Stimulated activated CD4-positive, alpha-beta T cell treated with anti-CD3 and anti-CD28 coated beads, Interleukin-1b, Interleukin-23, amount 100 ng/mL, for 24 hours (primary cell): Measurements from ENCODE around the gene C10orf90.

Experiments
- DNase-seq, 4 experiments: peaks; one replicate each; pipeline ENCODE4 v3.0.0-alpha.2; 2020; ENCODE audit warnings: low read depth in 4 of 4, low spot score in 1 of 4

C10orf90 gene

GRCh38 chr10:126432507-126432906, 238.0 kb downstream of the C10orf90 start:
- no peak for DNase-seq

DNA sequence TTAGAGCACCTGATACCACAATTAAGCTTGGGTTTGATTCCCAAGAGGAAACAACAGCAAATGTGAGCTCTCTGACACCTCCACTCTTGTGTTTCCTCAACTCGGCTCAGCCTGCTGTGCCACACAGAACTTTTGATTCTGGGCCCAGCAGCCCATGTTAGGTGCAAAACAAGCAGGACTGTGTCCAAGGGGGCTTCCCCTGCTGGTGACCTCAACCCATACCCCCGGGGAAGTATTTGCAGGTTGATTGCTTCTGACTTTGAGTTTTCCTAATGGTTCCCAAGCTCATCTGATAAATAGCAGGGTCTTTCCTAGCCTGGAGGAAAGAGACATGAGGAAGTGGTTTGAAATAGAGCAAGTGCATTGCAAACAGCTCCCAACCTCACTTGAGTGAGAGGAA, 238.7 kb downstream of the C10orf90 start:
- DNase-seq, result no peak

DNA sequence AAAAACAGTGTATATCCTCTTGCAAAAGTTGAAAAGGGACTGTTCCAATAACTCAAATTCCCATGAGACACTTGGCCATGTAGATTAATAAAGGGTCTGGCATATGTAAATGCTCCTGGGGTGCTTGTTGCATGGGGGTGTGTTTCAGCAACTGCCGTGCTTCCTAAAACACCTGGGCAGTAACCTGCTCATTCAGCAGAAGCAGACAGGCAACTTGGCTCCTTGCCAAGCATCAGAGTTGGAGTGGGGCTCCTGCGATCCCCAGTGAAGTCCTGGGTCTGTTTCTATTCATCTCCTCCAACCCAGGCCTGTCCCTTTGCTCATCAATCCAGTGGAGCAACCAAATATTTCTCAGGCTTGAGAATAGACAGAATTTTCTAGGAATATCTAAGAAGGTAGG, 240.0 kb downstream of the C10orf90 start:
- DNase-seq, result no peak

DNA sequence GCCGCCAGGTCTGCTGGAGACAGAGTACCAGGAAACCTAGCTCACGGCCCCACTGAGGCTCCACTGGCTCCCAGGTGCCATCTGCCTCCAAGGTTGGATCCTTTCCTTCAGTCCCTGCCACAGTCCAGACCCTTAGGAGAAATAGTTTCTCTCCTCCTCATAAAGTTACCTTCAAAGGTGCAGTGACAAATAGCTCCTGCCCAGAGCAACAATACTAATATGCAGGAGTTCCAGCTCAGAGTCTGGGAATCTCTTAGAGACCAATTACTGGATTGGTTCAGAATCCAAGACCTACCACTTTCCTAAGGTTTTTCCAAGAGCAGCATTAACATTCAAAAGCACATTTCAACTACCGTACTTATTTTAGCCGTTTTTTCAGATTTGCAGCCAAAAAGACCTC, 241.2 kb downstream of the C10orf90 start:
- DNase-seq, result no peak

GRCh38 chr10:126425489-126426065, 244.9 kb downstream of the C10orf90 start:
- DNase-seq, result no peak

DNA sequence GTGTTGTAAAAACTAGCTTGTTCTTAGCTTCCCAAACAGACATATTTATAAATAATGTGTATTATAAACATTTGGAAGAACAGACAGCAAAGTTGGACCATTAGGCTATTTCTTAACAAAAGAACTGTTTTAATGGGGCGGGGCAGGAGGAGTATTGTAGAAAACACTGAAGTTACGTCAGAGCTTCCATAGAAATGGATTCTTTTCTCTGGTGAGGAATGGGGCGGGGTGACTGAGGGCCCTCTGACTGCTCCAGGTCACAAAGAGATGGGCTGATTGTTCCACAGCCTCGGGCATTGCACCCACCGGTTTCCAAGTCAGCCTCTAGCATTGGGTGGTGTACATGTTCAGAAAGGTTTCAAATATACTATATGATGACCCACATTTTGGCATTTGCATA, 245.5 kb downstream of the C10orf90 start:
- DNase-seq, result no peak

GRCh38 chr10:126423732-126424491, 246.6 kb downstream of the C10orf90 start:
- no peak for DNase-seq

DNA sequence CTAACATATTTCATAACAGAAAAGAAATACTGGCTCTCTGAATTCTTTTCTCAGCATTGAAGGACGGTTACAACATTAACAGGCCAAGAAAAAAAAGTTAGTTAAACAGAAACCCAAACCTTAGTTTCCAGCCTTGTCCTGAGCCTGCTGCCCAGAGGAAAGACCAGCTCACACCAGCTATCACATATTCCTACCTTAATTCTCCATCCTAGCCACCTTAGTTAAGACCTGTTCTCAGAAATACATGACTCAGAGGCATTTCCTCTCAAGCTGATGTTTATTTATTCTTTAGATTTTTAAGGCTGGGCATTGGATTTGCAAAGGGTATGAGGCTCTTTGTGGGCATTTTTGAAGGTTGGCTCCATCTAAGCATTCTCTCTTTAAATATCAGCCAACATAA, 247.9 kb downstream of the C10orf90 start:
- no peak for DNase-seq

DNA sequence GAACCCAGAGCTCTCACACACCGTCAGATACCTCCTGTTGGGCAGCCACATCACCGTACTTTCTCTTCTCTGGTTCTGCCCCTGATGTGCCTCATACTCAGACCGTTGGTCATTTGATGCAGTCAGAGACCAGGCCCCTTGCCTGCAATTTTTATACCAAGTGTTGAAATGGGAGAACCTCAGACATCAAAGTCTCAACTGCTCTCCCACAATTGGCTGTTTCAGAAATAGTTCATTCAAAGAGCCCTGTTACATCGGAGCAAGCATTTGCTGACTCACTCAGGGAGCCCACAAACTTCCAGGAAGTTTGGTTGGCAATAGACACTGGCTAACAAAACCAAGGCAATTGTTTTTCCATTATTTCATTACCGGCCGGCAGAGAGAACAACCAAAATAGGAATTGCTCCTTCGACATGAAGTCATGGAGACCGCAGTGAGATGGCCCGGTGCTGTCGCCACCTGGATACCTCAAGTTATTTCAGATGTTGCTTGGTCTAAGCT, 248.7 kb downstream of the C10orf90 start:
- DNase-seq, result no peak

- no peak for DNase-seq
Observed at GRCh38 chr10:126420567-126421300, 249.8 kb downstream of the C10orf90 start.

DNA sequence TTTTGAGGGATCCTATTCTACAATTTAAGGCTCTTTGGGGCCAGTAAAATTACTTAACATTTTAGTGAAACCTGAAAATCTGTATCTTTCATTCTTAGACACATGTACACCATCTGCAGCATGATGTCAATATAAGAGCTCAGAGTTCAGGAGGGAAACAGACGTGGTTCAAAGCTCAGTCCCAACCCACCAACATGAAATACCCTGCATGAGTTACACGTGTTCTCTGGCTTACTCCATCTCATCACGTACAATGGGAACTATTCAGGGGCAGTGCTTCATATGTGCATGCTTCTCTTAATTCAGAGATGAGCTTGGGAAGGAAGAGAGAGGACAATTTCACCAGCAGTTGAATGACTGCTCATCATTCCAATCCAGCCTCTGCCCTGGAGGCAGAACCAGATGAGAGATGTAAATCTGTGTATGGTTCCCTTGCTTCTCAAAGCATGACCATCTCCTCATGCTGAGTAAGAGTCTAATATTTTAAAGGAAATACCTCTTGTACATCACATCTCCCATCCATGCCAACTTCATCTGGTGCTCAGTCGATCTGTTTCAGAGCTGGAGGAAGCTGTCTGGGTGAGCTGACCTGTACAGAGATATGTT, 253.2 kb downstream of the C10orf90 start:
- no peak for DNase-seq

GRCh38 chr10:126409821-126410220, 260.7 kb downstream of the C10orf90 start:
- no peak for DNase-seq

GRCh38 chr10:126408953-126409641, 261.4 kb downstream of the C10orf90 start:
- no peak for DNase-seq

DNA sequence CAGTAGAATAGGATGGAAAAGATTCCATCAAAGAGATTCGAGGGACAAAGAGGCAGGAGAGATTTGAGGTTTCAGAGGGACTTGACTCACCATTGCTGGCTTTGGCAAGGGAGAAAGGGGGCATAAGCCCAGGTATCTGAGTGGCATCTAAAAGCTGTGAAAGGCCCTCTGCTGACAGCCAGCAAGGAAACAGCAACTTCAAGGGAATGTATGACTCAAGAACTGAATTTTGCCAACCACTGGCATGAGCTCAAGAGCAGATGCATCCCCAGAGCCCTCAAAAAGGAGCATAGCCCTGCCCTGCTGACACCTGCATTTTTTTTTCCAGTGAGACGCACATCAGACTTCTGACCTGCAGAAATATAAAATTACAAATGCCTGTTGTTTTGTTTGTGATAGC, 262.7 kb downstream of the C10orf90 start:
- no peak for DNase-seq

- no peak for DNase-seq
Observed at GRCh38 chr10:126405239-126405775, 265.2 kb downstream of the C10orf90 start.

DNA sequence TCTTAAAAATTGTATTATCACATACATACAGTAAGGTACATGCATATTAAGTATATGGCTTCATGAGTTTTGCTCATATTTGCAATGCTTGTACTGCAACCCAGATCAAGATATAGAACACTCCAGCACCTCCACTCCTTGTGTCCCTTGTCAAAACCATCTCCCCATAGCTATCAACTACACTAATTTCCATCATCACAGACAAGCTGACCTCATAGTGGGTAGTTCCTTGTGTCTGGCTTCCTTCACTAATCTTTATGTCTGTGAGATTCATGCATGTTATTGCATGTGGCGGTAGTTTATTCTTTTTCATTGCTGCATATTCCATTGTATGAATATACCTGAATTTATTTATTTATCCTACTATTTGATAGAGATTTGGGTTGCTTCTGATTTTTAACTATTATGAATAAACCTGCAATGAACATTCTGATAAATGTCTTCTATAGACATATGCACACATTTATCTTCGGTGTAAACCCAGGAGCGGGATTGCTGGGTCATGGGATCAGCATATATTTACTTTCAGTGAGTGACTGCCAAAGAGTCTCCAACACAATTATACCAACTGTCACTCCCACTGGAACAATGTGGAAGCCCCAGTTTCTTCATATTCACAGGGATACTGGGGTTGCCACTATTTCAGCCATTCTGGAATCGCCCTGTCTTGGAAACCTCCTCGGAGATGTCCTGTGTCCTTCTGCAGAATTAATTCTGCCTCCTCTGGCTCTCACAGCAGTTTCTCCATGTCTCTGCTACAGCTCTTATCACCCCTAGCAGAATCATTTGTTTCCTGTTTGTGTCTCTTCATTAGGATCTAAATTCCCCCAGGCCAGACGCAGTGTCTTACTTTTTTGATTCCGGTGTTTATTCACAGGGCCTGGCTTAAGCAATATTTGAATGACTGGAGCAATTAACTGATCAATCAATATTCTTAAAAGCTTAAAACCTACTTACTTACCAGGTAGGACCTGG, 267.5 kb downstream of the C10orf90 start:
- no peak for DNase-seq

GRCh38 chr10:126400641-126401040, 269.9 kb downstream of the C10orf90 start:
- no peak for DNase-seq

GRCh38 chr10:126398924-126399323, 271.6 kb downstream of the C10orf90 start:
- no peak for DNase-seq

- no peak for DNase-seq
Observed at GRCh38 chr10:126398383-126398743, 272.1 kb downstream of the C10orf90 start.
